ENCODE data around the gene NEK6.

The NEK6 gene

GRCh38 chr9:124281931-124282371 lies 24.2 kb downstream of the NEK6 start:
- no peak for DNase-seq

- DNase-seq = no peak
These were observed 24.9 kb downstream of the NEK6 start for GRCh38 chr9:124282442-124283227.

DNA sequence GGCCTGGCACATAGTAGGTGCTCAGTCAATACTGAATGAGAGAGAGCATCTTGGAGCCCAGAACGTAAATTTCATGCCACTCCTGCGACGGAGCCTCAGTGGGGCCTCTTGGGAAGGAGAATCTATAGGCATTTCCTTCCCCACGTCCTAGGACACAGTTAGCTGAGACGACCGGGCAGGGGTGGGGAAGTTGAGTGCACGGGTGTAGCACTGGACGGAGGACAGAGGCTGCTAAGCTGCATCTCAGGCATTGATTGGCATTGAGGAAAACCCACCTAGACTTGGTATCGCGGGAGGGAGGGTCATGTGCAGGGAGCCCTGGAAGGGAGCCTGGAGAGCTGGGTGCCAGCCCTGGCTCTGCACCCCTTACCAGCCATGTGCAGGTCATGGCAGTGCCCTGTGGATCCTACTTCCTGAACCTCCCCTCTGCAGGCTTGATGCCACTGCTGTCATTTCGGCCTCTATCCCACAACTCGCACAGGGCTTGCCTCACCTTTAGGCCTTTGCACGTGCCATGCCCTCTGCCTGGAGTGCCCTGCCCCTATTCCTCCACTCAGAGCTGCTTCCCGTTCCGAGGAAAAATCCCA lies 25.6 kb downstream of the NEK6 start:
- no peak for DNase-seq

DNA sequence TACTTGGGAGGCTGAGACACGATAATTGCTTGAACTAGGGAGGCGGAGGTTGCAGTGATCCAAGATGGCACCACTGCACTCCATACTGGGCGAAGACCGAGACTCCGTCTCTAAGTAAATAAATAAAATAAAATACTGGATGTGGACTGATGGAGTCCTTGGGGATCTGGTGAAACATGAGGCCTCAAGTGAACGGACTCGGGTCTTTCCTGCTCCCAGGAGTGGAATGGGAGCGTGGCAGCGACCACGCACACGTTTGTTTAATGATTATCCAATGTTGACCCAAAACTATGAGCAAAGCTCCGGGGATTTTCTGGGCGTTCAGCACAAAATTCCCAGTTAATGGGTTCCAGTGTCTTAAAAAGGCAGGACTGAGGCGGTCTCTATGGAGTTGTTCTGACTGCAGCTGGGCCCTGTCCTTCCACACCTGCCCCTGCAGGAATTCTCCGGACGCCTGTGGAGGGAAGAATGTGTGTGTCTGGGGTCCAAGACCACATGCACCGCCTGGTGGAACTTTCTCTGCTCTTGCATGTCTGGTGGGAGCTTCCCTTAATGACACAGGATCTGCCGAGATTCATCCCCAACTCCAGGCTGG lies 26.6 kb downstream of the NEK6 start:
- DNase-seq = no peak

DNA sequence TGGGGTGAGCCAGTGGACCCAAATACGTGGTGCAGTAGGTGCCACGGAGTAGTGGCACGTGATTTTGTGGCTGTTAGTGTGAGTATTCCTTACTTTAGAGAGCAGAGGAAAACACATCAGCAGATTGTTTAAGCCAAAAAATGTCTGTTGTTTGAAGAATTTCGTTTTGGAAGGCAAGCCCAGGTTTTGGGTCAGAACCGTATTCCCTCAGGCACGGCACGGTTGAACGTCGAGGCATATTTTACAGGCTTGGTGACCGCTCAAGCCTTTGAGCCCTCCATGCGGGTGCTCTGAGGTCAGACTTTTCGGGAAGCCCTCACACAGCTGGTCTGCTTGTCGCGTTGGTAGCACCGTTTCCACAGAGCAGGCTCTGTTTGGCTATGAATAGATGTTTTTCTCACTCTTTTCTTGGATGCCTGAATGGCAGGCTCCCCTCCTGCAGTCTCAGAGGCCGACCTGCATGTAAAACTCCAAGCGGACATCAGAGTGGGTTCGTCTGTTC lies 27.2 kb downstream of the NEK6 start:
- DNase-seq = no peak

GRCh38 chr9:124285490-124285889 lies 27.7 kb downstream of the NEK6 start:
- DNase-seq = no peak

DNA sequence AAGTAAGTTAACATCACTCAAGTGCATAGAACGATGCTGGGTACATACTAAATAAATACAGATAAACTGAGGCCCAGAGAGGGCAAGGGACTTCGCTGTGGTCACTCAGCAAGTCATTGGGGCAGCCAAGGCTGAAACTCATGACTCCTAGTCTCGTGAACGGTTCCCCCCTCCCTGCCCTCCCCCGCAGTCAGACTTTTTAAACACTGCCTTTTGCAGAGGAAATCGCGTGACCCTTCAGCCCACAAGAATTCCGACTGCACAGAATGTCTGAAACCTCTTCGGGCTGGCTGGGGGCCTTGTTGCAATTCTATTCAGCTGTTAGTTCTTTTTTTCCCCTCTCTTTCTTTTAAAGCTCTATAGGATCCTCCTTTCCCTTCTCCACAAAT lies 28.1 kb downstream of the NEK6 start:
- no peak for DNase-seq

- DNase-seq = no peak
These were observed 28.7 kb downstream of the NEK6 start for GRCh38 chr9:124286292-124286931.

GRCh38 chr9:124290053-124290591 lies 32.4 kb downstream of the NEK6 start:
- DNase-seq = no peak

GRCh38 chr9:124290743-124291554 lies 33.2 kb downstream of the NEK6 start:
- DNase-seq = no peak

GRCh38 chr9:124291801-124292396 lies 34.1 kb downstream of the NEK6 start:
- DNase-seq = no peak

GRCh38 chr9:124292696-124293593 lies 35.2 kb downstream of the NEK6 start:
- DNase-seq = no peak

- no peak for DNase-seq
These were observed 36.2 kb downstream of the NEK6 start for GRCh38 chr9:124293718-124294506.

GRCh38 chr9:124295159-124295794 lies 37.5 kb downstream of the NEK6 start:
- no peak for DNase-seq

GRCh38 chr9:124296094-124296493 lies 38.3 kb downstream of the NEK6 start:
- no peak for DNase-seq

DNA sequence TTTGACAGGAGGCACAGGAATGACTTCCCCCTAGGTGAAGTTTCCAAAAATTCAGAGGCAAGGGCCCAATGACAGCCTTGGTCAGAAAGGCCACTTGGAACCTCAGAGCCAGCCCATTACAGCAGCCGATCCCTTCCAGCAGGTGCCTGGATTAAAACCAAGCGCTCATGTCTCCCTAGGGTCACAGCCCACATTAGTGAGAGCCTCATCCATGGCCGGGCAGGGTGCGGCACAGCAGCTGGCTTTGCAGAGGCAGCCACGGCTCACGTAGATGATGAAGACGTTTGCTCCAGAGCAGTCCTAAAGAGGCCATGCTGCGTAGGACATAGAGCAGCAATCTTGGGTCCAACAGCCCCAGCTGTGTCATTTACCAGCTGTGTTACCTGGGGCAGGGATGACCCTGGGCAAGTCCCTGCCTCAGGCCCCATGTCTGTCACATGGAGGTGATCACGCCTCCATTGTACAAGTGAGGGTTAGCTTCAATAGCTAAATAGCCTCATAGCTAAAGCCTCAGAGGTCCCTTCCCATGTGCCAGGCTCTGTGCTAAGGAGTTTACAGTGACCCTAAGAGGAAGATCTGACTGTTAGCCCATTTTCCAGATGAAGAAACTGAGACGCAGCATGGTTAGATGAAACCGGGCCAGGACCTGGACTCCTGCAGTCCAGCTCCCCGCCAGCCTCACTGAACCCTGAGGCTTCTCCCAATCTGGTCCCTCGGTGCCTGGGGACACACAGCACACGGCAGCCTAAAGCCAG lies 39.2 kb downstream of the NEK6 start:
- no peak for DNase-seq

DNA sequence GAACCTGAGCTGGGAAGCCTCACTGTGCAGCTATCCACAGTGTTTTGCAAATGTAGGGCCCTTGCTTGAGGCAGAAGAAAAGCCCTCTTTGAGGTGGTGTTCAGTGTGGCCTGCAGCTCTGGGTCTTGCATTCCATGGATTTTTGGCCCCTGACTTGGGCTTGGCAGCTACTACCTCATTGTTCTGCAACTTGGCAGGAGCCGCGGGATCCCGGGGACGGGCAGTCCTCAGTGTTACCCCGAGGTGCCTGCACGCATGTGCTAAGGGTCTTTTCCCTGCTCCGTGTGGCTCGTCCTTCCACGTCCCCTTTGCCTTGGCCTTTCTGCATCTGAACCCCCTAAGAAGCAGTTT lies 39.8 kb downstream of the NEK6 start:
- DNase-seq = no peak

GRCh38 chr9:124297915-124298645 lies 40.3 kb downstream of the NEK6 start:
- no peak for DNase-seq
